HG02610 (cell line): ENCODE results near the gene ESRRA.

ENCODE experiments used
- ATAC-seq: cut with Tn5 transposase; IDR thresholded peaks from one replicate; pipeline ENCODE4 v1.9.1; 2021; ENCODE audit warnings: mild to moderate bottlenecking, moderate library complexity; ENCODE audit not compliant: unreplicated experiment

Gene ESRRA

DNA sequence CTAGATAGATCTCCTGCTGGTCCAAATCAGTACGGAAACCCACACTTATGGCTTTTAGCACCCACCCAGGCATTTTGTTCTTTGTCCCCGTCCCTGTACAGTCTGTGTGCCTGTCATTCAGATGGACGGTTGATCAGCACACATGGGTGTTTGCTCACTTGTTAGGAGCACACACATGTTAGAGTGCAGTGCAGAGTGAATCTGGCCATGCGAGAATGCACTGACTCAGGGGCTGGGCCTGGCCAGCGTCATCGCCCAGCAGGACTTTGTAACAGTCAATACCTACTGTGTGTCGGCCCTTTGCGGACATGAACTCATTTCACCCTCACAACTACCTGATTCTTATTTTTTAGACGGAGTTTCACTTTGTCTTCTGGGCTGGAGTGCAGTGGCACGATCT, 57.0 kb downstream of the ESRRA start:
- no peak for ATAC-seq

DNA sequence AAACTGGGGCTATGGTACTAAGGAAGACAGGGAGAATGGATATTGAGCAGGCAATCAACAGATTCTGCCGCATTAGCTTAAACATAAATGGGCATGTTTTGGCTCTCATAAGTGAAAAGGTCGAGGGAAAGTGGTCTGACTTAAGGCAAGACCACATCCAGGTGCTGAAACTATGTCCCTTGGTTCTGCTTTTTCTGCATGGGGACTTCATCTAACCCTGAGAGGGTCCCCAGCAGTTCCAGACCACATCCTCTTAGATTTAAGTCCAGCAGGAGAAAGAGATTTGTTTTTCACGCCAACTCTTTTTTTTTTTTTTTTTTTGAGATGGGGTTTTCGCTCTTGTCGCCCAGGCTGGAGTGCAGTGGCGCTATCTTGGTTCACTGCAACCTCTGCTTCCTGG, 59.1 kb downstream of the ESRRA start:
- no peak for ATAC-seq

DNA sequence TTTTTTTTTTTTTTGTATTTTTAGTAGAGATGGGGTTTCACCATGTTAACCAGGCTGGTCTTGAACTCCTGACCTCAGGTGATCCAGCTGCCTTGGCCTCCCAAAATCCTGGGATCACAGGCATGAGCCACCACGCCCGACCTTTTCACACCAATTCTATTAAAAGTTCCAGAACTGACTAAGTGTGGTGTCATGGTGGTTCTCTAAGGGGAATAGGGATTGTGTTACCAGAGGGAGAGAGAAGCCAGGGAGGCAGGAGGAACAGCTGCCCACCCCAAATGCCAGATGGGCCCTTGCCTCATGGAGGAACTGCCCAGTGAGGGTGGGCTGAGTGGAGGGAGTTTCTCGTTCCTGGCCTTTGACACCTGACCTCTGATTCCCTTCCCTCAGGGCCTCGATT, 59.6 kb downstream of the ESRRA start:
- no peak for ATAC-seq
